Astrocyte (in vitro differentiated cells and primary cell): ENCODE results near the gene COL23A1.

Experiments used
- CTCF ChIP-seq: IDR thresholded peaks from 2 replicates; pipeline ENCODE4 v1.5.1; 2011; ENCODE audit warnings: low read depth, mild to moderate bottlenecking, inconsistent platforms, low read length, moderate library complexity; ENCODE audit not compliant: insufficient read depth
- EZH2 ChIP-seq: IDR thresholded peaks from 2 replicates; pipeline ENCODE4 v1.6.1; 2012; ENCODE audit warnings: mild to moderate bottlenecking, low read length, inconsistent platforms; ENCODE audit not compliant: insufficient read depth

DNA sequence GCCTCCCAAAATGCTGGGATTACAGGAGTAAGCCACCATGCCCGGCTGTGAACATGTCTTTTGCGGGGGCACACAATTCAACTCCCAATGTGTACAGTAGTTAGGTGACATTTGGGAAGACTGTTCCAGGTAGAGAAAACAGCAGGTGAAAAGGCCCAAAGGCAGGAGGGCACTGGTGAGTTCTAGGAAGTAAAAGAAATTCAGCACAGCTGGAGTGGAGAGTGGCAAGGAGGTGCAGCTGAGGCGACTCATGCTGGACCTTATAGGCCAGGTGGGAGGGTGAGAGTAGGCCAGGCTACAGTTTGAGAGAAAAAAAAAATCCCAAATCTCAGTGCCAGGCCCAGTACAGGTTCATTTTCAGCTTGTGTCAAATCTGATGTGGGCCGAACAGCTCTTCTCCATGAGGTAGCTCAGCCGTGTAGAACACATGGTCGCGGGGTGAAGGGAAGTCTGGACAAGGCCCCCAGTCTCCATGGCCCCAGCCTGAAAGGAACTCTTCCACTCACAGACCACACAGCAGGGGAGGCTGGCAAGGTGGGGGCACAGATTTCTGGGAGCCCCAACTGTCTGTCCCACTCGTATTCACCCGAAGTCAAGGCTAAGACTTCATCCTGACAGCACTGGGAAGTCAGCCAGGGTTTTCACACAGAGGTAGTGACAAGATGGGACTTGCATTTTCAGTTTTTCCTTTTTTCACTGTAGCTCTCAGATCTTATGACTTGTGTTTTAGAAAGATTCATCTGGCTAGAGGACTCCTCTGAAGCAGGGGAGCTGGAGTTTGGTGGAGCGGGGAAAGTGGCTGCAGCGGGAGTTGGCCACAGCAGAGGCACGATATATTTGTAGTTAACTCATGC lies 390.4 kb downstream of the COL23A1 start:
- TF ChIP-seq CTCF (no peak), EZH2 (no peak)
